HG02938 (cell line): ENCODE measurements around the gene NAA60.
"Not testable (repeated sequence)": the region's sequence is repeated elsewhere in the genome, so short reads cannot be mapped to it uniquely, and the experiment has no call there.

Experiments
- ATAC-seq: cut with Tn5 transposase; IDR thresholded peaks from one replicate; pipeline ENCODE4 v1.9.1; 2021; ENCODE audit warnings: mild to moderate bottlenecking, moderate library complexity; ENCODE audit not compliant: unreplicated experiment

NAA60 gene

DNA sequence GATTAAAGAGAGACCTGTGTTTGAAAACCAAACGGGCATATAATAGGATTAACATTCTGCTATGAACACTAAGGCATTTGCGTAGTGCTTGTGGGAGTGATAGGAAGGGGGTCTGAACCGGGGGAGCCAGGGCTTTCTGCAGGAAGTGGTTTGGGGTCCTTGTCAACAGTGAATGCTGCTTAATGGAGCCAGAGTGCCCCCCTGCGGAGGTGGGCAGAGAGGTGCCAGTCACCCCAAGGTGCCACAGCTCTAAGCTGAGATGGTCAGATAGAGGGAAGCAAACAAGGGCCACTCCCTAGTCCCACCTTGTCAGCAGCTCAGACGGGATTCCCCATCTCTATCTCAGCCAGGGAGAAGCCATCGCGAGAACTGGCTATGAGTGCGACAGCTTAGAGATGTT, 17.7 kb downstream of the NAA60 start:
- ATAC-seq, result no peak

DNA sequence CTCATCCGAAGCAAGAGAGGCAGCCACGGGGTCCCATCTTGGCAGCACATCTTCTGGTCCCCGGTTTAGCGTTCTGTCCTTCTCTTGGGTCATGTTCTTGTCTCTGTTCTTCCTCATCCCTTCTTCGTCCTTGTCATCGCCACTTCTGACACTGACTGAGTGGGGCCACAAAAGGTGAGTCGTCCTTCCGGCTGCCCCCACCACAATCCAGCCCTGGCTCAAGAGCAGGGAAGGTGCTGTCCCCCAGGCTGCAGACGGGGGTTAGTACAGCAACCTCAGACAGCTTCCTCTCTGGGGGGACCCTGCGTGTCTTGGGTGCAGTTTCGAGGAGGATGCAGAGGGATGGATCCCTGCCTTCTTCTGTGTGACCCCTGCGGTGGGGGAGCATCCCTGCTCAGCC, 21.8 kb downstream of the NAA60 start:
- no peak for ATAC-seq

DNA sequence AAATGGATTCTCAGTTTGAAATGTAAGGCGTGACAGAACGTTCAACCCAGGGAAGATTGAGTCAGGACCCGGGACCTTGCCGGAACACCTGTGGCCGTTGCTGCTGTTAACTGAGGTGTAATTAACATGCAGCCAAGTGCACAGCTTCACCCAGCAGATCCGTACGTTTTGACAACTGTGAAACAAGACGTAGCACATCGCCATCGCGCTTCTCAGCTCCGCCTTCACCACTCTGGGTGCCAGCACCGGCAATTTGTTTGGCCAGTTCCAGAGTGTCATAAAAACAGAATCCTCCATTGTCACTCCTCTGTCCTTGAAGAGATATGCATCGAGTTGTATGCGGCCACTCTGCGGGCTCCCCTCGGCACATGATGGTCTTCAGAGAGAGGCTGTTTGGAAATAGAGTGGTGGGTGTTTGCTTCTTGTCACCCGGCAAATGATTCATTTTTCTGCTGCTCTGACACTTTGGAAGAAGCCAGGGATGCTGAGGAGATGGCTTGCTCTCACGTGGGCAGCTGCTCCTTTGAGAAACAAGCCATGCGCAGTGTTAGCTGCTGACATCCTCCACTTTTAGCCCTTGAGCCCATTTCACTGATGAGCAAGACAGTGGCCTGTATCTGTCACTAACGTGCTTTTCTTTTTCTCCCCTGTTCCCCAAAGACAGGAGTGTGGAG, 22.6 kb downstream of the NAA60 start:
- ATAC-seq, result no peak

DNA sequence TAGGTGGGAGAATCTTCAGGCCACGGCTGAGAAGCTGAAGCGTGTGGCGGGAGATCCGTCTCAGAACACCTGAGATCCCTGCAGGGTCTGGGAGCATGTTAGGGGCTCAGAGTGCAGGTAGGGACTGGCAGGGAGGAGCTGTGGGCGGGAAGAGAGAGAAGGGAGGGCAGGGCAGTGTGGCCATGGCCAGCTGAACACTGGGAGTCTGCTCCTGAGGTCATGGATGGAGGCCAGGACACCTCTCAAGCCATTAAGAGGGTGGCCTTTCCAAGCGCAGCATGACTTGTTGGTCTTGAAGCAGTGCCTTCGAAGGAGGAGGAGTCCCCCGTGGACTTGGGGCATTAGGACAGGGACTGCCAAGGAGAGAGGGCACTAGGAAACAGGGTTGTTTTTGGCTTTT, 23.7 kb downstream of the NAA60 start:
- ATAC-seq, result no peak

DNA sequence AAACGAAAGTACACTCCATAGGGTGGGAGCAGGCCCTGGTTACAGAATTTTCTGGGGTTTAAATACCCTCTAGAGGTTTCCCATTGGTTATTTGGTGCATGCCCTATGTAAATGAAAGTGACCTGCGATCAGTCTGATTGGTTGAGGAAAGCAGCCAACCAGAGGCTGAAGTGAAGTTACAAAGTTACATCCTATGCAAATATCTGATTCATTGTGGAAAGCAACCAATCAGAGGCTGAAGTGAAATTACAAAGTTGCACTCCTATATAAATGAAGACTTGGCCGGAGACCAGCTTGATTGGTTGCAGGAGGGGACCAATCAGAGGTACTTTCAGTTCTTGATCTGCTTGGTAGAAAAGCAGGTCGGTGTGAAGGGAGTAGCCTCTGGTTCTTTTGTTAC, 24.4 kb downstream of the NAA60 start:
- ATAC-seq, result no peak

DNA sequence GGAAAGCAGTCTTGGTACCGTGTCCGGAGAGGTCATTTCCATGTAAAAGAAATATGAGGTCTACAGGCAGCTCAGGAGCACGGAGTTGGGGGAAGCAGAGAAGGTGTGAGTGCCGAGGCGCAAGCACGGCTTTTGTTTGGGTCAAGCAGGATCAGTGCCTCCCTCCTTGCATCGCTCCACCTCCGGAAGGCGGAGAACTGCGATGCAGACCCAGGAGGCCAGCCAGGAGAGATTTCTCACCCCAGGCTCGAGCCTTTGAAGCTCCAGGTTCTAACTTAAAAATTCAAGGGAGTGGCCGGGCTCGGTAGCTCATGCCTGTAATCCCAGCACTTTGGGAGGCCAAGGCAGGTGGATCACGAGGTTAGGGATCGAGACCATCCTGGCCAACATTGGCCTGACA, 25.0 kb downstream of the NAA60 start:
- no peak for ATAC-seq

DNA sequence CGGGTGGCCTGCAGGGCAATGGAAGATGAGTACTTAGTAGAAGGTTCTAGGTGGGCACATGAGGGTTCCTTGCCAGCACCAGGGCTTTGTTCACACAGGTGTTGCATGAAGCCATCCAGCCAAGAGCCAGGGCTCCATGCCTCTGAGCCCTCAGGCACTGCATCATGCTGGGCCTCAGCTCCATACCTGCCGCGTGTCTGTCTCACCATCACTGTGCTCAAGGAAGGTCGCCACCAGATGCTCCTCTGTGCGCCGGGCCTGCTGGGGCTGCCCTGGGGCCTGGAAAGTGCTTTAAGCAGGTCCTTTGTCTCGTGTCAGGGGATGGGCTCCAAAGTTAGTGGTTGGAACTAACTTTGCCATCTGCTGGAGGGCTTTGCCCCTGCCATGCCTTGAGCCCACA, 26.3 kb downstream of the NAA60 start:
- ATAC-seq, result no peak

DNA sequence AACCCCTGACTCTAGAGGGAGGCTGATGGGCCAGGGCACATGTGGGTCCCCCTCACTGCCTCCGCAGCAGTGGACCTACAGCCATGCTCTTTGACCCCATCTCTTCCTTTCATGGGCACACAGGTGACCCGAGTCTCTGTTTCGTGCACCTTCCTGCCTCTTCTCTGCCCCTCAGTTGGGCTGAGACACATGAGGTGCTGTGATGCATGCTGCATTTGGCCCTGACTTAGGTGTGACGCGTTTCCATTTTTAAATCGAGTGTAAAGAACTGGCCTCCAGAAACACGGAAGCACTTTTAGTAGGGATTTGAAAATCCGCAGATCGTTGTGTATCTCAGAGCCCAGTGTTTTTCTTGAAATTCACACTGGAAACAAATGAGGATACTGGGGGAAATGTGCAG, 27.2 kb downstream of the NAA60 start:
- ATAC-seq, result no peak

DNA sequence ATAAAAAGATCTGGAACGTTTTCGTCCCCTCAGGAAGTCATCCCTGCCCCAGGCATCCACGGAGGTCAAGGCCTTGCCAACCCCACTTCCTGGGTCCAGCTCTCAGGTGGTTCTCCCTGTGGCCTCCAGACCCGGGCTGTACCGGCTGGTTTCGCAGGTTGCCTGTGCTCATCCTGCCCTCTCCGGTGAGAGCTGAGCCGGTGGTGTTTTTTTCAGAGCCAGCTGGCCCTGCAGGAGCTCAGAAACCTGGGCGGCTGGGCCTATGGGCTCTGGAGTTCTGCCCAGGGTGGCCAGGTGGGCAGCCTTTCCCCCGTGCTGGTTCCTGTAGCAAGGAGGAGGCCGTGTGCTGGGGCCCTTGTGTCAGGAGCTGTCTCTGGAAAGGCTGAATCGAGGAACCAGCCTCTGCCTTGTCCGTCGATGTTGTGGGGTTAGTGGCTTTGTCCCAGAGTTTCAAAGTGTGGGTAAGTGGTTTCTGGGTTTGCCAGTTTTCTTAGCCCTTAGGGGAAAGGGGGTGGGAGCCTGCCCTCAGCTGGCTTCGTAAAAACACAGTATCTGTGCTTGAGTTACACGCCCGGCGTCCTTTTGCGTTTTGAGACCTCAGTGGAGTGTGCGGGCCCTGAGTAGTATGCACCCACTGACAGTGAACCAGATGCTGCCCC, 28.2 kb downstream of the NAA60 start:
- no peak for ATAC-seq

DNA sequence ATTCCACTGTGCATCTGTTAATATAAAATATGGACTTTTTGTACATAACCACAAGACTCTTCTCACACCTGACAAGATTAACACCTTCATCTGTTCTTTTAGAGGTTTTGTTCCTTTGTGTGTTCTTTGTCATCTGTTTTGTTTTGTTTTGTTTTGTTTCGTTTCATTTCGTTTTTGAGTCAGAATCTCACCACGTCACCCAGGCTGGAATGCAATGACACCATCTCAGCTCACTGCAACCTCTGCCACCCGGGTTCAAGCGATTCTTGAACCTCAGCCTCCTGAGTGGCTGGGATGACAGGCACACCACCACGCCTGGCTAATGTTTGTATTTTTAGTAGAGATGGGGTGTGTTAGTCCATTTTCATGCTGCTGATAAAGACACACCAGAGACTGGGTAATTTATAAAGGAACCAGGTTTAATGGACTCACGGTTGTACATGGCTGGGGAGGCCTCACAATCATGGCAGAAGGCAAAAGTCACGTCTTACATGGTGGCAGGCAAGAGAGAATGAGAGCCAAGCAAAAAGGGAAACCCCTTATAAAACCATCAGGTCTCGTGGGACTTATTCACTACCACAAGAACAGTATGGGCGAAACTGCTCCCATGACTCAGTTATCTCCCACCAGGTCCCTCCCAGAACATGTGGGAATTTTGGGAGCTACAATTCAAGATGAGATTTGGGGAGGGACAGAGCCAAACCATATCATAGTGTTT, 29.6 kb downstream of the NAA60 start:
- ATAC-seq, result no peak

DNA sequence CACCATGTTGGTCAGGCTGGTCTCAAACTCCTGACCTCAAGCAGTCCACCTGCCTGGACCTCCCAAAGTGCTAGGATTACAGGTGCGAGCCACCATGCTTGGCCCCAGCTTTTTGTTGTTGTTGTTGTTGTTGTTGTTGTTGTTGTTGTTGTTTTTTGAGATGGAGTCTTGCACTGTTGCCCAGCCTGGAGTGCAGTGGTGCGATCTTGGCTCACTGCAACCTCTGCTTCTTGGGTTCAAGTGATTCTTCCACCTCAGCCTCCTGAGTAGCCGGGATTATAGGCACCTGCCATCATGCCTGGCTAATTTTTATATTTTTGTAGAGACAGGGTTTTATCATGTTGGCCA, 30.1 kb downstream of the NAA60 start:
- ATAC-seq, result not testable (repeated sequence)

DNA sequence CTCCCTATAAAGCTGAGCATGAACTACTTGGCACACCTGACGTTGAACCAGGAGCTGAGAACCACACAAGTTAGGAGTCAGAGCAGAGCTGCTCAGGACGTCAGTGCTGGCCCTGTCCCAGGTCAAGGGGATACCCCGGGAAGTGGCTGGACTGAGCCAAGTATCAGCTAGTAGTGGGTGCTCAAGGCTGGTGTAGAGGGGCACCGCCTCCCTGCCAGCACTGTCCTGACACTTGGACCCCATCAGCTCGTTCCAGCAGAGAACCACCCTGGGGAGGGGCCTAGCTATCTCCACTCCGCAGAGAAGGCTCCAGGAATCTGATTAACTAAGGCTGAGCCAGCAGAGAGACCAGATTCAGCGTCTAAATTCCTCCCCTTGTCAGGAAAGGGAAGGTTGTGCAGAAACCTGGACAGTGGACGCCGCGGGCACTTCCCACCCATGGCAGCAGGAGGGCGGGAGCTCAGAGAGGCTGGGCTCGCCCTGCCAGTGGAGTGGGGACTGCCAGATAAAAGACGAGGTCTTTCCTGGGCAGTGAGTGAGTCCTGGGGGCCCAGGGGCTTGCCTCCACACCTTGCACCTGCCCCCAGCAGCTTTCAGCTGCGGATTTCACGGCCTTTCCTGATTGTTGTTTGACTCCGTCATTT, 30.8 kb downstream of the NAA60 start:
- no peak for ATAC-seq

DNA sequence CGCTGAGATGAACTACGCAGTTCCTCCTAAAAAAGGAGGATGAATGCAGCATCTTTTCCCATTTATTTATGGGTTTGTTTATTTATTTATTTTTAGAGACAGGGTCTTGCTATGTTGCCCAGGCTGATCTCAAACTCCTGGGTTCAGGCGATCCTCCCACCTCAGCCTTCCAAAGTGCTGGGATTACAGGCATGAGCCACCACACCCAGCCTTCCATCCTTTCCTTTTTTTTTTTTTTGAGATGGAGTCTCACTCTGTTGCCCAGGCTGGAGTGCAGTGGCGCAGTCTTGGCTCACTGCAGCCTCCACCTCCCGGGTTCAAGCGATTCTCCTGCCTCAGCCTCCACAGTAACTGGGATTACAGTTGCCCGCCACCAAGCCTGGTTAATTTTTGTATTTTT, 31.4 kb downstream of the NAA60 start:
- not testable (repeated sequence) for ATAC-seq

DNA sequence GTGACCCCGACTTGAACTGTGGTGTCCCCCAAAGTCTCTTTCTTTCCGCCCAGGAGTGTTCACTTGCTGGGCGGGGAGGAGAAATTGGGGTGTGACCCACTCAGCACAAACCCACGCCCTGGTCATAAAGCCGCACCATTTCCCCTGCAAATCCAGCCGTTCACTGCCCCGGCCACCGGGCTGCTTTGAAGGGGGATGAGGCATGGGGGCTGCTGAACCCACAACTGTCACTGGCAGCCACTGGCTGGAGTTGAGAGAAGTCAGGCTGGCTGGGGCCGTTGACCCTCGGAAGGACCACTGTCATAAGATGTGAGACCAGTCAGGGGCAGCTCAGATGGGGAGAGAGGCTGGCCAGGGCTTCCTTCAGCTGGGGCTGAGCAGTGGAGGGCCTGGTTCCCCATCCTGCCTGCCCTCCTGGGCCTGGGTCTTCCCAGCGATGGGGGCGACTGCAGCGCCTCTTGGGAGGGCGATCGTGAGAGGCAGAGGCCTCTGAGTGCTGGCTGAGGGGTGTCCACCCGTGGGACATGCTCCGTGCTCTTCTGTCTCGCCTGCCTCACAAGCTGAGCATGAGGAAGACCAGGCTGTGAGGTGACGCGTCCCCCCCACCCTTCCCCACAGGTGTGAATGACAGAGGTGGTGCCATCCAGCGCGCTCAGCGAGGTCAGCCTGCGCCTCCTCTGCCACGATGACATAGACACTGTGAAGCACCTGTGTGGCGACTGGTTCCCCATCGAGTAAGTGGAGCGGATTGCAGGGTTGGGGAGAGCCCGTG, 32.3 kb downstream of the NAA60 start:
- ATAC-seq, result no peak

DNA sequence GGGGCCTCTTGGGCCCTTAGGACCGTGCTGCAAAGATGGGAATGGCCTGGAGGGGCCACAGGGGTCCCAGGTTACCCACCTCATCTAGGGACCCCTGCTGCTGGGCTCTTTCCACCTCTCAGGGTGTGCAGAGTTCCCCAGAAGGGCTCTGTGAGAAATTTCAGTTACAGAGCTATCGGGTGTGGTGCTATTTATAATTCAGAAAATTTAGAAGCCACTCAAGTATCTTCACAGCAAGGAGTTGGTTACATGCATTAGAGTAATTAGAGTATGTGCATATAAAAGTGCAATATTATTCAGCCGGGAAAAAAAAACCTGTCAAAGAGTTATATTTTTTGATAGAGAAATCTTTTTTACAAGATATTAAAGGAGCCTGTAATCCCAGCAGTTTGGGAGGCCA, 32.9 kb downstream of the NAA60 start:
- ATAC-seq, result no peak

DNA sequence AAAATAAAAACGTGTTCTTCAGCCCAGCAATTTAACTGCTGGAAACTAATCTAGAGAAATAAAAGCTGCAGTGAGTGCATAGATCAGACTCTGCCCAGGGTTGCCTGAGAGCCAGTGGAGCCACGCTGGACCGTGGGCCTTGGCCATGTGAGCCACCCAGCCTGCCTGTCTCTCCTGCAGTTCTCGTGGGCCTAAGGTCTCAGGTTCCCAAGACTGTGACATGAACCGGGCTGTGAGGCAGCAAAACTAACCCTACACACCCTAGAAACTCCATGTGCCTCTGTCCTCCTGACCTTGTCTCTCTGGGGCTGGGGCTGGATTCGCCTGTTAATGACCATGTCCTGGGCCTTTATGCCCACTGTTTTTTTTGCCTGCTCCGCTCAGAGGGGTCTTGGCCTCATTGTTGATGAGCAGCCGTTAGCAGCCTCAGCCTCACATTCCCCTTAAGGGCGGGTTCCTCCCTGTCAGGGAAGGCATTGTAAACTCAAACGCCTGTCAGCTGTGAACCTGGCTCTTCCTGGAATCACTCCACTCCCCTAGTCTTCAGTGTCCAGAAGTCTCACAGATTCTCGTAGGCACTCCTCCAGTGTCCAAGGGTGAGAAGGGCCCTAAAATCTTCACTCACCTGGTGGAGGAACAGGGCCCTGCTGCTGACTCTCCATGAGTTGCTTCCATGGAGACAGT, 34.9 kb downstream of the NAA60 start:
- ATAC-seq, result no peak

DNA sequence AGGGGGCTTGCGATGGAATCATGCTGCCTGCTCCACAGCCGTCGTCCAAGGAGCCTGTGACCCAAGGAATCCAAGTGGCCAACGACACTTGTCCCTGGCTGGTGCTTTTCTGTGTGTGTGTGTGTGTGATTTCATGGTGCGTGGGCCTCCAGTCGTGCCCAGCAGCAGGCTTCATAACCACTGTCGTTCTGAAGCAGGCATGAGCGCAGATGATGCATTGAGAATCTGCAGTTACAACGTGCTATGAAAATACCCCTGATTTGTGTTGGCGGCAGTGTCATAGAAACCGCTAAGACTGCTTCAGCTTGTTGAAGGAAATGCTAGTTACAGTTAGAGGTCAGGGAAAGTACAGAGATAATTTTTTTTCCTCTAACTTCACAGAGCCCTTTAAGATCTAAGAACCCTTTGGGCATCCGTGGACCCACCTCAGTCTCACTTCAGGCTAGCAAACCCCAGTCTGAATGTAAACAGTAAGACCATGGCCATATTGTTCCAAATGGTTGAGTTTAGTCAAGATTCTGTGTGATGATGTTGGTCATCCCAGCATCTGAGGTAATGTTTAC, 36.3 kb downstream of the NAA60 start:
- no peak for ATAC-seq

DNA sequence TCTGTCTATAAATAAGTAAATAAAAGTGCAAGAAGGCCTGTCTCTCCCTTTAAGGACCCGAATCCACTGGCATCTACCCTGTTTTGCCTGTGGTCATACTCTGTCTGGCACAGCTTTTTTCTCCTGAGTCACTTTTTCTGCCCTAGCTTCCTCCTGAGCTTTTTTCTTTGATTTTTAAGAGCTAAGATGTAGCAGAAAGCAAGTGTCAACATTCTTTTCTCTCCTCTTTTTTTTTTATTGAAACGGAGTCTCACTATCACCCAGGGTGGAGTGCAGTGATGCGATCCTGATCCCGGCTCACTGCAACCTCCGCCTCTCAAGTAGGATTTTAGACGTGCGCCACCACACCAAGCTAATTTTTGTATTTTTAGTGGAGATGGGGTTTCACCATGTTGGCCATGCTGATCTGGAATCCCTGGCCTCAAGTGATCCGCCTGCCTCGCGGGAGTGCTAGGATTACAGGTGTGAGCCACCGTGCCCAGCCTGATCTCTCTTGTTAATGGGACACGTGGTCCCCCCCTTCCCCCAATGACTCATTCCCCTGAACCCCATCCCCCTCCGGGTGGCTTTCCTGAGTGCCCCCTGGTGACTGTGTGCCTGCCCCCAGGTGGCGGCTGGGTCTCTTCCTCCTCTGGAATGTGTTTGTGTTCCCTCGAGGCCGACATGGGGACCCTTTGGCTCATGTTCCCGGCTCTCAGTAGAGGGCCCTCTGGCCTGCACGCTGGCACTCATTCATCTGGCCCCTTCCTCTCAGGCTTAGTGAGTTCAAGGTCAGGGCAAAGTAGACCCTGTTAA, 37.6 kb downstream of the NAA60 start:
- ATAC-seq, result no peak
